Endometrium (tissue), 2 donors: ENCODE measurements around the gene AURKB.
A peak's percentile ranks its signal among the peaks of the same experiment; 100 is the strongest.
"Not testable (repeated sequence)": the region's sequence is repeated elsewhere in the genome, so short reads cannot be mapped to it uniquely, and the experiment has no call there.

Experiments used
- FAIRE-seq: peaks from 2 replicates; lab custom pipeline; 2012; peaks lifted over from hg19 to GRCh38; lab: Jason Lieb, UNC
- donor health status: control.
- donor health status: control.

The AURKB gene

DNA sequence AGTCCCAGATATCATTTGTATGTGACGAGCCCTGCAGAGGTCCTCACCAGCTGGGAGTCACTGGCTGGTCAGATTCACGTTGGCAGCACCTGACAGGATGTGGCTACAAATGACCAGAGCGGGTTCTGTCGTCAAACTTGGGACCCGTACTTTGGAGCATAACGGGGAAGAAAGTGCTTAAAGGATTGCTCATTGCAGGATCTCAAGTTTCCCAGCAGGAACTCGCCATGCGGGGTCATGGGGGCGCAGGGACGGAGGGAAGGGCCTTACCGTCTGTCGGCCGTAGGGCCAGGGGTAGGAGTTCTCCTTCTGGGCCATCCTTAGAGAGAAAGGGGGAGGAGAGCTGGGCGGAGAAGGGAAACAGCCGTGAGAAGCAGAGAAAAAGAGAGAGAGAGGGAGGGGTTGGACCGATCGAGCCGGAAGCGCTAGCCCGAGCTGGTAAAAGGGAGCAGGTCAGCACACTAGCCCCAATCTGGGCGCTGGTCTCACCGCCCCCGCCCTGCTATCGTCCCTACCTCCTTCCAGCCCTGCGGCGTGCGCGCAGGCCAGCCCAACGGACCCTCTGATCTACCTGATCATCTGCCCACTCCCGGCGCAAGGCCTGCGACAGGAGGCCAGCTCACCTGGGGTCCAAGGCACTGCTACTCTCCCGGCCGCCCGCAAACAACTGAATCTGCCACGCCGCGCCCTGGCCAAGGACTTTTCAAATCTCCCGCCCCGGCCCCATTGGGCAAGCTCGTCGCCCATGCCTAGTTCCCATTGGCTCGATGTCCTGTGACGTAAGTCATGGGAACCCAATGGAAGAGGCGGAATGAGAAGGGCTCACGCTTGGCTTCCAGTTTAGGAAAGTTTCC is at the start of gene AURKB:
TSS of gene AURKB (minus strand) at position 669 of the 854 bp plus-strand sequence. CDS start at position 318, 351 bp downstream.
- peak; percentile 88 for FAIRE-seq

DNA sequence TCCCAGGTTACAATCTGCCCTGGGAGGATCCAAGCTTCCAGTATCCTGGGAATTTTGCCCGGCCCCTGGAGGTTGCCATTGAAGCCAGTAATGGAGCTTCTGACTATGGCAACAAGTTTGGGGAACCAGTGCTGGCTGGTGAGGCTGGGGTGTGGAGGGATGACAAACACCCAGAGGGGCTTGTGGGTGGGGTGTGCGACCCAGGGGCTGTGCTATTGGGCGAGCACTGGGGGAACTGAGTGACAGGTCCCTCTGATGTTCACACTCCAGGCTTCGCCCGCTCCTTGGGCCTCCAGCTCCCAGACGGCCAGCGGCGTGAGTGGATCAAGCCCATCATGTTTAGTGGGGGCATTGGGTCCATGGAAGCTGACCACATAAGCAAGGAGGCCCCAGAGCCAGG is 47.4 kb upstream of the AURKB start:
- FAIRE-seq: no peak

DNA sequence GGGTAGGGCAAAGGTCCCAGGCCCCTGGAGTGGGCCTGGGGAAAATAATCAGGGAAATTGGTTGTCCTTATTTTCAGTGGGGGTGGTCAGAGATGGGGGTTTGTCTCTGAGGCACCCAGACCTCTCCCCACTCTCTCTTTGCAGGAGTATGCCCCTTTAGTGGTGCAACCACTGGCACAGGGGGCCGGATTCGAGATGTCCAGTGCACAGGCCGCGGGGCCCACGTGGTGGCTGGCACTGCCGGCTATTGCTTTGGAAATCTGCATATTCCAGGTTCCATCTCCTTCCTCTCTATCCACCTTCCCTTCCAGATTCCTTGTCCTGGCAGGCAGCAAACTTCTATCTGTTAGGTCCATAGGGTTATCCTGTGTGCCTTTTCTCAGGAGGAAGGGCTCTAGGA is 46.3 kb upstream of the AURKB start:
- FAIRE-seq: no peak

DNA sequence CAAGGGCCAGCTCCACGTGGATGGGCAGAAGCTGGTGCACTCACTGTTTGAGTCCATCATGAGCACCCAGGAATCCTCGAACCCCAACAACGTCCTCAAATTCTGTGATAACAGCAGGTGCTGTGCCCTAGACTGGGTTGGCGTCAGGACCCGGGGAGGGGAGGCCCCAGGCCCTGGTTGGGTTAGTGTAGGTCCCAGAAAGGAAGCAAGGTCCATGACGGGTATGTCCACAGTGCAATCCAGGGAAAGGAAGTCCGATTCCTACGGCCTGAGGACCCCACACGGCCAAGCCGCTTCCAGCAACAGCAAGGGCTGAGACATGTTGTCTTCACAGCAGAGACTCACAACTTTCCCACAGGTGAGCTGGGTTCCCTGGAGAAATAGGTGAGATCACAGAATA is 45.9 kb upstream of the AURKB start:
- FAIRE-seq: no peak

DNA sequence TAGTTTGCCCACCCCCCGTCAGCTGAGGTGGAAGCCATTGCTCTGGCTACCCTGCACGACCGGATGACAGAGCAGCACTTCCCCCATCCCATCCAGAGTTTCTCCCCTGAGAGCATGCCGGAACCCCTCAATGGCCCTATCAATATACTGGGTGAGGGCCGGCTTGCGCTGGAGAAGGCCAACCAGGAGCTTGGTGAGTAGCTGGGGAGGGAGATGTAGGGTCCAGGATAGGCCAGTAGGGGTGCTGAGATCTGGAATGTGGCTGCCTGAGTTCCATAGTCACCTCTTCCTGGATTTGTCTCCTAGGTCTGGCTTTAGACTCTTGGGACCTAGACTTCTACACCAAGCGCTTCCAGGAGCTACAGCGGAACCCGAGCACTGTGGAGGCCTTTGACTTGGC is 45.1 kb upstream of the AURKB start:
- no peak for FAIRE-seq

DNA sequence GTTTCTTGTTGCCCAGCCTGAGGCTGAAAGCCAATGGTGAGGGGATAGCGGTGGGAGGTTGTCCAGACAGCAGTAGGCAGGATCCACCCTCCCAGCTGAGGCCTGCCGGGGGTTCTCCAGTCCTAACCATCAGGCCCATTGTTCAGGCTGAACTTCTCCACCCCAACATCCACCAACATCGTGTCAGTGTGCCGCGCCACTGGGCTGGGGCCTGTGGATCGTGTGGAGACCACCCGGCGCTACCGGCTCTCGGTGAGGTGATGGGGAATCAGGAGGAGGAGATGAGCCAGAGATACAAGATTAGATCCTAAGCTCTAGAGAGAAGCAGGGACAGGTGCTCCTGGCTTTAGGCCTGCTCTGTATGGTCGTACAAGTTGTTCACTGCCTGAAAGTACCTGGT is 44.5 kb upstream of the AURKB start:
- FAIRE-seq: no peak

DNA sequence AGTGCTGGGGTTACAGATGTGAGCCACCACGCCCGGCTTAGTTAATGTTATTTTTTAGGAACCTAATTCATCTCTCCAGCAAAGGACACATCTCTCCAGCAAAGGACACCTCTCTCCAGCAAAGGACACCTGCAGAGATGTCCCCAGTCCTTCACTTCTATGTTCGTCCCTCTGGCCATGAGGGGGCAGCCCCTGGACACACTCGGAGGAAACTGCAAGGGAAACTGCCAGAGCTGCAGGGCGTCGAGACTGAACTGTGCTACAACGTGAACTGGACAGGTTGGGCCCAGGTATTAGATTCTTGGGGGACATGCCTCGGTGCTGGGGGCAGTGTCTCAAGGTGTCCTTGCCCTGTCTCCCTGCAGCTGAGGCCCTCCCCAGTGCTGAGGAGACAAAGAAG is 43.4 kb upstream of the AURKB start:
- FAIRE-seq: no peak

DNA sequence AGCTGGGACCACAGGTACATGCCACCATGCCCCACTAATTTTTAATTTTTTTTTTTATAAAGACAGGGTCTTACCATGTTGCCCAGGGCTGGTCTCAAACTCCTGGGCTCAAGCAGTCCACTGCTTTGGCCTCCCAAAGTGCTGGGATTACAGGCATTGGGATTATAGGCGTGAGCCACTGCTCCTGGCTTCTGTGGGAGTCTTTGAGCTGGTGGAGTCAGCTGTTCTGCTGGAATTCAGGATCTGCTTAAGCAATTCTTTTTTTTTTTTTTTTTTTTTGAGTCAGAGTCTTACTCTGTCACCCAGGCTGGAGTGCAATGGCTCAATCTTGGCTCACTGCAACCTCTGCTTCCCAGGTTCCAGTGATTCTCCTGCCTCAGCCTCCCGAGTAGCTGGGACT is 41.0 kb upstream of the AURKB start:
- FAIRE-seq: not testable (repeated sequence)

DNA sequence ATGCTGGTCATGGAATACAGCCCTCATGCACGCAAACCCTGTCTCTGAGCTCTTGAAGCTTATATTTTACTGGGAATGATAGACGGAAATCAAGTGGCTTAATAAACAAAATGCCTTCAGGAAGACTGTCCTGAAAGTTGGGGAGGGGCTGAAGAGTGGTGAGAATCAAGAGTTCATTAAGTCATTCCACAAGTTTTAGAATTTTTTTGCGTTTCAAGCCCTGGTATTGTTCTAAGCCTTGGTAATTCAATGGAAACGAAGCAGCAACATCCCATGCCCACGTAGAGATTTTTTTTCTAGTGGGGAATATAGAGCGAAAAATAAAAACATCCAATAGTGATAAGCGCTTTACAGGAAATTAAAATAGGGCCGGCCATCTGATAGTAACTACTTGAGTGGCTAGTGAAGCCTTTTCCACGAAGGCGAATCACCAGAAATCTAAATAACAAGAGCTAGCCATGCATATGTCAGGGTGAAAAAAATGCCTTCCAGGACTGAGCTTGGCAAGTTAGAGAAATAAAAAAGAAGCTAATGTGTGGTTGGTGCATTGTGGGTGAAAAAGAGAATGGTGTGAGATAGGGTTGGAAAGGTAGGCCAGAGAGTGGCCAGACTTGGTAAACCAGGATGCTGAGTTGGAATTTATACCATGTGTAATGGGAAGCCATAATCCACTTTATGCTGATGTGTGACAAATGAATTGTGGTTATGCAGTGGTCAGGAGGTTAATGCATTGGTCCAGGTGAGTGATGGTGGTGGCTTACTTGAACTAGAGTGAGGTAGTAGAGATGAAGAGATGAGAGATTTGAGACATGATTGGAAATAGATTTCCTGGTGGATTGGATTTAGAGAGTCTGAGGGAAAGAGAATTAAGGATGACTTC is 39.5 kb upstream of the AURKB start:
- FAIRE-seq: no peak

DNA sequence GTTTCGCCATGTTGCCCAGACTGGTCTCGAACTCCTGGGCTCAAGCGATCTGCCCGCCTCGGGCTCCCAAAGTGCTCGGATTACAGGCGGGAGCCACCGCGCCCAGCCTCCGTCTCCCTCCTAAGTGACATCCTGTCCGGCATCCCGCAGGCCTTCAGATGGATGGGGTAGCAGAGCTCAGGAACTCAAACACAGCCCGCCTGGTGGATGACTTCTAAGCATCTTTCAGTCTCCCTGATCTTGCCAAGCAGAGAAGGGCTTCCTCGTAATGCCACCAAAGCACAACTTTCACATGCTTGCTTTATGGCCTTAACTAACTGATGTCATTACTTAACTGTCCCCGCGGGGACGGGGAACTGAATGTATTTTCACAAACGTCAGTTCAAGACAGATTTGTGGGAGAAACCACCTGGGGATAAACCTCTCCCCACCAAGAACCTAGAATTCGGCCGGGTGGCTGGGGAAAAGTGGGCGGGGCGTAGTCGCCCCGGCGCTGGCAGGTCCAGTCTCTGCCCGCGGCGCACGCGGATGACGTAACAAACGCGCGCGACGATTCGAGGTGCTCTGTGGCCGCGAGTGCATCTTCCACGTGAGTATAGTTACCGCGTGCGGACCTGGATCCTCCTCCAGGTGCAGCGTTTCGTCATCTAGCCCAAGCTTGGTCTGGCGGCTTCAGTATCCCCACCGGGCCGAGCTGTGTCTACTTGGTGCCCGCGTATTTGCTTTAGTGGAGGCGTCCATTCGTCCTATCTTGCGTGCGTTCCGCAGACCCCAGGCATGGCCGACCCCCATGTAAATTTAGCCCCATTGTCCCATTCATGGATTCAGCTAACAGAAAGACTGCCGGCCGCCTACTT is 38.6 kb upstream of the AURKB start, which contains the start of gene PFAS:
TSS of gene PFAS (plus strand) at position 539 of the 857 bp plus-strand sequence. CDS start 4,649 bp downstream, outside the sequence.
- no peak for FAIRE-seq

DNA sequence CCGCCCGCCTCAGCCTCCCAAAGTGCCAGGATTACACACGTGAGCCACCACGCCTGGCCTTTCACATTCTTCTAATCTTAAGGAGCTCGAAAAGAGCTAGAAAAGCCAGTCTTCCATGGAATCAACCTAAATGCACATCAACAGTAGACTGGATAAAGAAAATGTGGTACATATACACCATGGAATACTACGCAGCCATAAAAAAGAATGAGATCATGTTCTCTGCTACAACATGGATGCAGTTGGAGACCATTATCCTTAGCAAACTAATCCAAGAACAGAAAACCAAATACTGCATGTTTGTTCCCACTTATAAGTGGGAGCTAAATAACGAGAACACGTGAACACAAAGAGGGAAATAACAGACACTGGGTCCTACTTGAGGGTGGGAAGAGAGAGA is 34.4 kb upstream of the AURKB start:
- no peak for FAIRE-seq

DNA sequence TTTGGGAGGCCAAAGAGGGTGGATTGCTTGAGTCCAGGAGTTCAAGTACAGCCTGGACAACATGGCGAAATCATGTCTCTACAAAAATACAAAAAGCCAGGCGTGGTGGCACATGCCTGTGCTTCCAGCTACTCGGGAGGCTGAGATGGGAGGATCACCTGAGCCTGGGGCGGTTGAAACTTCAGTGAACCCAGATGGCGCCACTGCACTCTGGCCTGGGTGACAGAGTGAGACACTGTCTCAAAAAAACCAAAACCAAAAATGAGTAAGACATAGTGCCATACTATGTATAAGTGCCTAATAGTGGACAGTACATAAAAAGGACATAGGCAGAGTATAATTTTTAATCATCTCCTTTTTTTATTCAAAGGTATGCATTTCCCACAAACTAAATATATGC is 33.5 kb upstream of the AURKB start:
- FAIRE-seq: no peak

DNA sequence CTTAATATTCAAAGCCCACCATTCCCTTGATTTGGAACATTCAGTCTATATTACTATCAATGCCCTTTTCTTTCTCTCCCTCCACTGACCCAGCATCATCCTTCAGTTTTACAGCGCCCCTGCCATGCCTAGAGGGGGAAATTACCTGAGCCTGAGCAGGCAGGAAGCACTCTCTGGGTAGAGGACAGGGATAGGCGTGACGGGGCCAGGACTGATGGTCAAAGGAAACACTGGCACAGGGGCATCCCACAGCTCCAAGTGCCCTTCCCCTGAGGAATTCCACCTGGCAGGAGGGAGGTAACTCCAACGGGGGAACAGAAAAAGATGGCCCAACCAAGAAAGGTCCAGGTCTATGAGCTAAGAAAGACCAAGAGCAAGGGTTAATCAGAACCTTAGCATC is 27.5 kb upstream of the AURKB start:
- no peak for FAIRE-seq

DNA sequence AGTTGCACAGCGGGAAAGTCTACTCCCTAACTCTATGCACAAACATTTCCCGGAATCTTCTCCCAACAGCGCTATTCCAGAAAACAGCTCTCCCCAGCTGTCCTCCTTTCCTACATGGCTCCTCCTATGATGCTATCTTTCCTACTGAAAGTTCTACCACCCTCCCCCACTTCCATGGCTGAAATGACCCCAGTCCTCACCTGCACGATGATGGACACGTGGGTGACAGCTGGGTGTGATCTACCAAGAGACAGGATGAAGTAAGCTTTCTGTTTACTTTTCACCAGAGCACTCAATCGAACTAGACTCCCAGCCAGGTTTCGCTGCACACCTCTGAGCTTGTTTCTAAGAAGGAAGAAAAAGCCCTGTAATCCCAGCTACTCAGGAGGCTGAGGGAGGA is 26.8 kb upstream of the AURKB start:
- FAIRE-seq: no peak

DNA sequence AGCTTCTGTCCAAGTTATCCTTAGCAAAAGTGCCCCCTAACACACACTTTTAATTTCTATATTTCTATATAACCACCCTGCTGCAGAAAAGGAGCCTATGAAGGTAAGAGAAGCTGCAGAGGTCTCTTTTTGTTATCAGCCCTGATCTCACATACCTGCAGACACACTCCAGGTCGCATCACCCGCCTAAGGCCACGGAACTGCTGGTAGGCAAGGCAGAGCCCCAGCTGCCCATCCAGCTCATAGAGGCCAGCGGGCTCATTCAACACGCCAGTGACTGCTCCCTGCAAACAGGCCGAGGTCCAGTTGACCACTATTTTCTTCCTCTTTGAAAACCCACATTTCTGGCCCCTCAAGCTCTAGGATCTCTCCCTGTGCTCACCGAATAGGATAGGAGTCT is 25.3 kb upstream of the AURKB start:
- no peak for FAIRE-seq

DNA sequence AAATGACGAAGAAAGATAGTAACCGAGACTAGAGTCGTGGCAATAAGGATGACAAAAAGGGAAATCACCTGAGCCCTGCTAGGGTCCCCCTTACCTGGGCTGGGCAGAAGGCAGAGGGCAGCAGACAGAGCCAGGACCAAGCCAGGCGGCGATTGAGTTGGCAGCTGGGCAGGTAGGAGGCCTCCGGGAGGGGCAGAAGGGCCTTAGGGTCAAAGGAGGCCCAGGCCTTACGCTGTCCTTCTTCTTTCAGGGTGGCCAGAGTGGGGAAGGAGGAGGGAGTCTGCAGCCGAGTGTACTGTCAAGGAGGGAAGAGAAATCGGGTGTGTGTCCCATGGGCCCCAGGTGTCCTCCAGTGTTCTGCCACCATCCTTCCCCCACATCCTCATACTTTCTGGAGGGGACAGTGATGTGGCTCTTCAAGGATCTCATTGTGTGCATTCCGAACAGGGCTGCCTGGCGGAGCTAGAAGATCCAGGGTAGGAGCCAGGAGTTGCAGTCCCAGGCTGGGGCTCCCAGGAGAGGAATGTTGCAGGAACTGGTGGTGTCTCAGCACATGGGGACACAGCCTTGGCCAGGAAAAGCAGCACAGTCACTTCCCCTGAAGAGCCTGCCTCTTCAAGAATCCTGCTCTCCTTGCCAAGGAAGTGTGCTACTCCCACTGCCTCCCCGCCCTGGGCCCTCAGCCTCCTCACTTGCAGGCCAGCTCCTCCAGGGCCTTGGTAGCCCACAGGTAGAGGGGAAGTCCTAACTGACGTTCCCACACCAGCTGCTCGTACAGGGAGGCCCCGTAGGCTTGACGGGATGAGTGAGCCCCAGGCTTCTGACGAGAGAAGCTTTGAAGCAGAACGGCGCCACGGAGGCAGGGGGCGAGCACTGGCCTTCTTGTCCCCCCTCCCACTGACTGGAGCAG is 24.2 kb upstream of the AURKB start:
- FAIRE-seq: no peak

DNA sequence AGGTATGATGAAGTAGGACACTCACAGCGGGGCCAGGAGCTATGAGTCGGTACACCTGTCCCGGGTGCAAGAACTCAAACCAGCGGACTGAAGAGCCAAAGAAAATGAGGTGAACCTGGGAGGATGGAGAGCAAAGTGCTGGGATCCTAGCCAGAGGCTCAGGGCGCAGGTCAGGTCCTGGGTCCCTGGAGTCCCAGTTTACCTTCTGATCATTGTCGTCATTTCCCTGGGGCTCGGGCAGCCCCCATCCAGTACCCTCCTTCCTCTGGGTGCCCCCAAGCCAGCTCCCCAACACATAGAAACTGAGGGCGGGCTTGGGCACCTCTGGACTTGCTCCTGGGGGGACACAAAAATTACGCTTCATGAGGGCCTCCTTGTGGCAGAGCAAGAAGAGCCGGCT is 21.3 kb upstream of the AURKB start:
- FAIRE-seq: no peak

DNA sequence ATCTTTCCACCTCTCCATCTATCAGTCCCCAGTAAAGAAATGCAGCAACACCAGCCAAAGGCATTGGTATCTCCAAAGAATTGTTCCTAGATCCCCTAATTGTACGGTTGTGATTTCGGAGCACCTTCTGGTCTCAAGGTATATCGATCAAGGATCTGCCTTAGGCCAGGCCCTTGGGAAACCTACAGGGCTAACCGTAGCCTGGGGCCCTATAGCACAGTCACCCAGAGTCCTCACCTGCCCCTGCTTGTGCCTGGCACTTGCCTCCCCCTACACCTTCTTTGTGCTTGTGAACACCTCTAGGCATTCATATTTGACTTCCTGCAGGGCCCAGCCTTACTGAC is 16.8 kb upstream of the AURKB start:
- no peak for FAIRE-seq

DNA sequence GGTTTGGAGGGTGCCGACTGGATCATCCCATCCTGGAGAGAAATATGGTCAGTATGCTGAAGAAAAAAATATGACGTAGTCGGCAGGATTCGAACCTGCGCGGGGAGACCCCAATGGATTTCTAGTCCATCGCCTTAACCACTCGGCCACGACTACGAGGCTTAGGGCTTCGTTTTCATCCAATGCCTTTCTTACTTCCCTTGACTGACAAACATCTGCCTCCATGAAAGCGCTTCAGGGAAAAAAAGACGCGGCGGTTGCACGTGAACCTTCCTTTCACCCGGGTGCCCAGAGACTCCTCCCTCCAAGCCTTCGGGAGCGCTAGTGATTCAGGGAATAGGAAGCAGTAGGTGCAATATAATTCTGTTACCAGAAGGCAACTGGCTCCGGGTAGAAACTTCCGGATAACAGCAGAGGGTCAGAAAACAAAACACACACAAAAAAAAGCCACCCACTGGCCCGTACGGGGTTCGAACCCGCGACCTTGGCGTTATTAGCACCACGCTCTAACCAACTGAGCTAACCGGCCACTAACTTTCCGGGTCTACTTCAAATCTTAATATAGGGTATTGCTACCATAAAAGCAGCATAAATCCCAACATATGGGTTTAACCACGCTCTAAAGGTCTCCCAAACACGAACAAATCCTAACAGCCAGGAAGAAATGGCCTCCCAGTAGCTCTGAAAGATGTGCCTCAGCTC is 16.3 kb upstream of the AURKB start:
- FAIRE-seq: no peak

DNA sequence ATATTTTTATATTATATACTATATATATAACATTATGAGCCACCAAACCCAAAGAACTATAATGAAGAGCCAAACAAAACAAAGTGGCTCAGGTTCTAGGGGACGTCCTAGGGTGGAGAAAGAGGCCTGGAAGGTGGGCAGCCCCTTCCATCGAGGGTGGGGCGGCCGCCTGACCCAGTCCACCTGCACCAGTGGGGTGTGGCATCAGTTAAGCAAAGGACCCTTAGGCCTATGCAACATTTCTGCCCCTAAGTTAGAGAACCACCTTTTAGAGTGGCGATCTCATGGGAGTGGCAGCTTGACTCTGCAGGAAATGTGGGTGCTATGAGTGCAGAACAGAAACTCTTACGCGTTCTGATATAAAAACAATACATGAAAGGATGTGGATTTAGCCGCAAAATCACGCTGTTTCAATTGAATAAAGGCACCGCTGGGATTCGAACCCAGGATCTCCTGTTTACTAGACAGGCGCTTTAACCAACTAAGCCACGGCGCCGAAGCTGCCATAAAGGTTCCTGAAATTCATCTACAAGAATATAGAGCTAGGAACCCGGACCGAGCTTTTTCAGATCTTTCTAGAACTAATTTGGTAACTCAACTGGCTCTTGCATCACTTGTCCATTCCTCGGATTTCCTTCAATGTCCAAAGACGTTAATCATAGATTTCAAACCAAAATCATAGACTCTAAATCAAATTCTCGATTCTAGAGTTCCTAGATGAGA is 15.6 kb upstream of the AURKB start:
- no peak for FAIRE-seq
